HuH-7 (cell line): ENCODE measurements around the gene NPIPA7.
"Not testable (repeated sequence)": the region's sequence is repeated elsewhere in the genome, so short reads cannot be mapped to it uniquely, and the experiment has no call there.

Experiments
- DNase-seq: peaks from one replicate; pipeline ENCODE4 v3.0.0; 2011; ENCODE audit warnings: low spot score

The NPIPA7 gene

DNA sequence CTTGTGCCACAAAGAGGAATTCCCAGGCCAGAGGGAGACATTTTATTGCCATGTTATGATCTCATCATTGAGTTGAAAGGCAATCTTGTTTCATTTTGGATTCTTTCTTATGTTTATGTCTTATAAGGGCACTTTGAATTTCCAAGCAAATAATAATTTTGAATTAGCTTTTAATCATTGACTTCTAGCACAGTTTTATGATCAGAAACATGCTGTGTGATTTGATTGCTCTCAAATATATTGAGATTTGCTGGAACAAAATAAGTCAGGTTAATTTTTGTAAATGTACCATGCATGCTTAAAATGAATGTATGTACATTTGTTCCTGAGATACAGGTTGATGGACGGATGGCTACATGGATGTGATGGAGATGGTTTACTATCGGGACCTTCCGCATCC is at the start of gene NPIPA7:
Gene NPIPA7, plus strand, starts transcription at position 301 of the 400 bp plus-strand sequence. CDS start 105 bp downstream, outside the sequence.
- not testable (repeated sequence) for DNase-seq

DNA sequence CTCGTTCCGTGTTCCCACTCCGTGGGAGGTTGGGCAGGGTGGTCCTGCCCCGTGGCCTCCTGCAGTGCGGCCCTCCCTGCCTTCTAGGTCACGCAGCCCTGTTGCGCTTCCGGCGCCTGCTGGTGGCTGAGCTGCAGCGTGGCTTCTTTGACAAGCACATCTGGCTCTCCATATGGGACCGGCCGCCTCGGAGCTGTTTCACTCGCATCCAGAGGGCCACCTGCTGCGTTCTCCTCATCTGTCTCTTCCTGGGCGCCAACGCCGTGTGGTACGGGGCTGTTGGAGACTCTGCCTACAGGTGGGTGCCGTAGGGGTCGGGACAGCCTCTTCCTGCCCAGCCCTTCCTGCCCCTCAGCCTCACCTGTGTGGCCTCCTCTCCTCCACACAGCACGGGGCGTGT is 47.5 kb upstream of the NPIPA7 start:
- DNase-seq = not testable (repeated sequence)

DNA sequence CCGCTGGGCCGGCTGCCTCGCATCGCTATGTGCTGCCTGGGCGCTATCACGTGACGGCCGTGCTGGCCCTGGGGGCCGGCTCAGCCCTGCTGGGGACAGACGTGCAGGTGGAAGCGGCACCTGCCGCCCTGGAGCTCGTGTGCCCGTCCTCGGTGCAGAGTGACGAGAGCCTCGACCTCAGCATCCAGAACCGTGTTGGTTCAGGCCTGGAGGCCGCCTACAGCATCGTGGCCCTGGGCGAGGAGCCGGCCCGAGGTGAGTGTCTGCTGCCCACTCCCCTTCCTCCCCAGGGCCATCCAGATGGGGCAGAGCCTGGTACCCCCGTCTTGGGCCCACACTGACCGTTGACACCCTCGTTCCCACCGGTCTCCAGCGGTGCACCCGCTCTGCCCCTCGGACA is 21.4 kb upstream of the NPIPA7 start:
- not testable (repeated sequence) for DNase-seq

DNA sequence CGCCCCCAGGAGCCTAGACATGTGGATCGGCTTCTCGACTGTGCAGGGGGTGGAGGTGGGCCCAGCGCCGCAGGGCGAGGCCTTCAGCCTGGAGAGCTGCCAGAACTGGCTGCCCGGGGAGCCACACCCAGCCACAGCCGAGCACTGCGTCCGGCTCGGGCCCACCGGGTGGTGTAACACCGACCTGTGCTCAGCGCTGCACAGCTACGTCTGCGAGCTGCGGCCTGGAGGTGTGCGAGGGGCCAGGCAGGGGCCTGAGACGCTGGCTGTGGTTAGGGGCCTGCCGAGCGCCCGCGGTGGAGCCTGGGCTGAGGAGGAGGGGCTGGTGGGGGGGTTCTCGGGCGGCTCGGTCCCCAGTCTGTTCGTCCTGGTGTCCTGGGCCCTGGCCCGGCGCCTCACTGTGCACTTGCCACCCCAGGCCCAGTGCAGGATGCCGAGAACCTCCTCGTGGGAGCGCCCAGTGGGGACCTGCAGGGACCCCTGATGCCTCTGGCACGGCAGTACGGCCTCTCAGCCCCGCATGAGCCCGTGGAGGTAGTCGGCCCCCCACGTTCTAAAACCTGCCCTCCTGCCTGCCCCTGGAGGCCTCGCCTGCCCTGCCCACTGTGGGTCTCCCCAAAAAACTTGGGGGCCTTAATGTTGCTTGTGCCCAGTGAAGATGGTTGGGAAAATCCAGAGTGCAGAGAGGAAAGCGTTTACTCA is 20.2 kb upstream of the NPIPA7 start:
- not testable (repeated sequence) for DNase-seq

DNA sequence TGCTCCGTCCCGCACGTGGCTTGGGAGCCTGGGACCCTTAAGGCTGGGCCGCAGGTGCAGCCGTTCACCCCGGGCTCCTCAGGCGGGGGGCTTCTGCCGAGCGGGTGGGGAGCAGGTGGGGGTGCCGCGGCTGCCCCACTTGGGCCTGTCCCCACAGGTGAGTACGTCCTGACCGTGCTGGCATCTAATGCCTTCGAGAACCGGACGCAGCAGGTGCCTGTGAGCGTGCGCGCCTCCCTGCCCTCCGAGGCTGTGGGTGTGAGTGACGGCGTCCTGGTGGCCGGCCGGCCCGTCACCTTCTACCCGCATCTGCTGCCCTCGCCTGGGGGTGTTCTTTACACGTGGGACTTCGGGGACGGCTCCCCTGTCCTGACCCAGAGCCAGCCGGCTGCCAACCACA is 15.3 kb upstream of the NPIPA7 start:
- not testable (repeated sequence) for DNase-seq

DNA sequence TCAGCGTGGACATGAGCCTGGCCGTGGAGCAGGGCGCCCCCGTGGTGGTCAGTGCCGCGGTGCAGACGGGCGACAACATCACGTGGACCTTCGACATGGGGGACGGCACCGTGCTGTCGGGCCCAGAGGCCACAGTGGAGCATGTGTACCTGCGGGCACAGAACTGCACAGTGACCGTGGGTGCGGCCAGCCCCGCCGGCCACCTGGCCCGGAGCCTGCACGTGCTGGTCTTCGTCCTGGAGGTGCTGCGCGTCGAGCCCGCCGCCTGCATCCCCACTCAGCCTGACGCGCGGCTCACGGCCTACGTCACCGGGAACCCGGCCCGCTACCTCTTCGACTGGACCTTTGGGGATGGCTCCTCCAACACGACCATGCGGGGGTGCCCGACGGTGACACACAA is 14.8 kb upstream of the NPIPA7 start:
- DNase-seq = not testable (repeated sequence)

DNA sequence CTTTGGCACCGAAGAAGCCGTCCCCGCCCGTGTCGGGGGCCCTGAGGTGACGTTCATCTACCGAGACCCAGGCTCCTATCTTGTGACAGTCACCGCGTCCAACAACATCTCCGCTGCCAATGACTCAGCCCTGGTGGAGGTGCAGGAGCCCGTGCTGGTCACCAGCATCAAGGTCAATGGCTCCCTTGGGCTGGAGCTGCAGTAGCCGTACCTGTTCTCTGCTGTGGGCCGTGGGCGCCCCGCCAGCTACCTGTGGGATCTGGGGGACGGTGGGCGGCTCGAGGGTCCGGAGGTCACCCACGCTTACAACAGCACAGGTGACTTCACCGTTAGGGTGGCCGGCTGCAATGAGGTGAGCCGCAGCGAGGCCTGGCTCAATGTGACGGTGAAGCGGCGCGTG is 14.2 kb upstream of the NPIPA7 start:
- DNase-seq = not testable (repeated sequence)

DNA sequence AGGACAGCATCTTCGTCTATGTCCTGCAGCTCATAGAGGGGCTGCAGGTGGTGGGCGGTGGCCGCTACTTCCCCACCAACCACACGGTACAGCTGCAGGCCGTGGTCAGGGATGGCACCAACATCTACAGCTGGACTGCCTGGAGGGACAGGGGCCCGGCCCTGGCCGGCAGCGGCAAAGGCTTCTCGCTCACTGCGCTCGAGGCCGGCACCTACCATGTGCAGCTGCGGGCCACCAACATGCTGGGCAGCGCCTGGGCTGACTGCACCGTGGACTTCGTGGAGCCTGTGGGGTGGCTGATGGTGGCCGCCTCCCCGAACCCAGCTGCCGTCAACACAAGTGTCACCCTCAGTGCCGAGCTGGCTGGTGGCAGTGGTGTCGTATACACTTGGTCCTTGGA is 13.6 kb upstream of the NPIPA7 start:
- DNase-seq = not testable (repeated sequence)

DNA sequence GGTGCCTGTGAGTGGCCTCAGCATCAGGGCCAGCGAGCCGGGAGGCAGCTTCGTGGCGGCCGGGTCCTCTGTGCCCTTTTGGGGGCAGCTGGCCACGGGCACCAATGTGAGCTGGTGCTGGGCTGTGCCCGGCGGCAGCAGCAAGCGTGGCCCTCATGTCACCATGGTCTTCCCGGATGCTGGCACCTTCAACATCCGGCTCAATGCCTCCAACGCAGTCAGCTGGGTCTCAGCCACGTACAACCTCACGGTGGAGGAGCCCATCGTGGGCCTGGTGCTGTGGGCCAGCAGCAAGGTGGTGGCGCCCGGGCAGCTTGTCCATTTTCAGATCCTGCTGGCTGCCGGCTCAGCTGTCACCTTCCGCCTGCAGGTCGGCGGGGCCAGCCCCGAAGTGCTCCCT is 13.1 kb upstream of the NPIPA7 start:
- not testable (repeated sequence) for DNase-seq

DNA sequence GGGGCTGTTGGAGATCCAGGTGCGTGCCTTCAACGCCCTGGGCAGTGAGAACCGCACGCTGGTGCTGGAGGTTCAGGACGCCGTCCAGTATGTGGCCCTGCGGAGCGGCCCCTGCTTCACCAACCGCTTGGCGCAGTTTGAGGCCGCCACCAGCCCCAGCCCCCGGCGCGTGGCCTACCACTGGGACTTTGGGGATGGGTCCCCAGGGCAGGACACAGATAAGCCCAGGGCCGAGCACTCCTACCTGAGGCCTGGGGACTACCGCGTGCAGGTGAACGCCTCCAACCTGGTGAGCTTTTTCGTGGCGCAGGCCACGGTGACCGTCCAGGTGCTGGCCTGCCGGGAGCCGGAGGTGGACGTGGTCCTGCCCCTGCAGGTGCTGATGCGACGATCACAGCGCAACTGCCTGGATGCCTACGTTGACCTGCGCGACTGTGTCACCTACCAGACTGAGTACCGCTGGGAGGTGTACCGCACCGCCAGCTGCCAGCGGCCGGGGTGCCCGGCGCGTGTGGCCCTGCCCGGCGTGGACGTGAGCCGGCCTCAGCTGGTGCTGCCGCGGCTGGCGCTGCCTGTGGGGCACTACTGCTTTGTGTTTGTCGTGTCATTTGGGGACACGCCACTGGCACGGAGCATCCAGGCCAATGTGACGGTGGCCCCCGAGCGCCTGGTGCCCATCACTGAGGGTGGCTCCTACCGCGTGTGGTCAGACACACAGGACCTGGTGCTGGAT is 12.2 kb upstream of the NPIPA7 start:
- DNase-seq = not testable (repeated sequence)

DNA sequence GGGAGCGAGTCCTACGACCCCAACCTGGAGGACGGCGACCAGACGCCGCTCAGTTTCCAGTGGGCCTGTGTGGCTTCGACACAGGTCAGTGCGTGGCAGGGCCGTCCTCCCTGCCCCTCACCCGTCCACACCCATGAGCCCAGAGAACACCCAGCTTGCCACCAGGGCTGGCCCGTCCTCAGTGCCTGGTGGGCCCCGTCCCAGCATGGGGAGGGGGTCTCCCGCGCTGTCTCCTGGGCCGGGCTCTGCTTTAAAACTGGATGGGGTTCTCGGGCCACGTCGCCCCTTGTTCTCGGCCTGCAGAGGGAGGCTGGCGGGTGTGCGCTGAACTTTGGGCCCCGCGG is 11.7 kb upstream of the NPIPA7 start:
- DNase-seq = not testable (repeated sequence)

DNA sequence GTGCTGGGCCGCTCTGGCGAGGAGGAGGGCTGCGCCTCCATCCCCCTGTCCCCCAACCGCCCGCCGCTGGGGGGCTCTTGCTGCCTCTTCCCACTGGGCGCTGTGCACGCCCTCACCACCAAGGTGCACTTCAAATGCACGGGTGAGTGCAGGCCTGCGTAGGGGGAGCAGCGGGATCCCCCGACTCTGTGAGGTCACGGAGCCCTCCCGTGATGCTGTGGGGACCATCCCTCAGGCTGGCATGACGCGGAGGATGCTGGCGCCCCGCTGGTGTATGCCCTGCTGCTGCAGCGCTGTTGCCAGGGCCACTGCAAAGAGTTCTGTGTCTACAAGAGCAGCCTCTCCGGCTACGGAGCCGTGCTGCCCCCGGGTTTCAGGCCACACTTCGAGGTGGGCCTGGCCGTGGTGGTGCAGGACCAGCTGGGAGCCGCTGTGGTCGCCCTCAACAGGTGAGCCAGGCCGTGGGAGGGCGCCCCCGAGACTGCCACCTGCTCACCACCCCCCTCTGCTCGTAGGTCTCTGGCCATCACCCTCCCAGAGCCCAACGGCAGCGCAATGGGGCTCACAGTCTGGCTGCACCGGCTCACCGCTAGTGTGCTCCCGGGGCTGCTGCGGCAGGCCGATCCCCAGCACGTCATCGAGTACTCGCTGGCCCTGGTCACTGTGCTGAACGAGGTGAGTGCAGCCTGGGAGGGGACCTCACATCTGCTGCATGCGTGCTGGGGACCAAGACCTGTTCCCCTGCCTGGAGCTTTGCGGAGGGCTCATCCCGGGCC is 9.7 kb upstream of the NPIPA7 start:
- DNase-seq = not testable (repeated sequence)

DNA sequence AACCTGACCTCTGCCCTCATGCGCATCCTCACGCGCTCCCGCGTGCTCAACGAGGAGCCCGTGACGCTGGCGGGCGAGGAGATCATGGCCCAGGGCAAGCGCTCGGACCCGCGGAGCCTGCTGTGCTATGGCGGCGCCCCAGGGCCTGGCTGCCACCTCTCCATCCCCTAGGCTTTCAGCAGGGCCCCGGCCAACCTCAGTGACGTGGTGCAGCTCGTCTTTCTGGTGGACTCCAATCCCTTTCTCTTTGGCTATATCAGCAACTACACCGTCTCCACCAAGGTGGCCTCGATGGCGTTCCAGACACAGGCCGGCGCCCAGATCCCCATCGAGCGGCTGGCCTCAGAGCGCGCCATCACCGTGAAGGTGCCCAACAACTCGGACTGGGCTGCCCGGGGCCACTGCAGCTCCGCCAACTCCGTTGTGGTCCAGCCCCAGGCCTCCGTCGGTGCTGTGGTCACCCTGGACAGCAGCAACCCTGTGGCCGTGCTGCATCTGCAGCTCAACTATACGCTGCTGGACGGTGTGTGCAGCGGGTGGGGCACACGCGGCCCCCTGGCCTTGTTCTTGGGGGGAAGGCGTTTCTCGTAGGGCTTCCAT is 7.7 kb upstream of the NPIPA7 start:
- DNase-seq = not testable (repeated sequence)

DNA sequence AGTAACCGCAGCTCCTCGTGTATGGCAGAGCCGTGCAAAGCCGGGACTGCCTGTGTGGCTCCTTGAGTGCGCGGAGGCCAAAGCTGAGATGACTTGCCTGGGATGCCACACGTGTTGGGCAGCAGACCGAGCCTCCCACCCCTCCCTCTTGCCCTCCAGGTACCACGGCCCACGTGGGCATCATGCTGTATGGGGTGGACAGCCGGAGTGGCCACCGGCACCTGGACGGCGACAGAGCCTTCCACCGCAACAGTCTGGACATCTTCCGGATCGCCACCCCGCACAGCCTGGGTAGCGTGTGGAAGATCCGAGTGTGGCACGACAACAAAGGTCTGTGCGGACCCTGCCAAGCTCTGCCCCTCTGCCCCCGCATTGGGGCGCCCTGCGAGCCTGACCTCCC is 4.7 kb upstream of the NPIPA7 start:
- DNase-seq = not testable (repeated sequence)

DNA sequence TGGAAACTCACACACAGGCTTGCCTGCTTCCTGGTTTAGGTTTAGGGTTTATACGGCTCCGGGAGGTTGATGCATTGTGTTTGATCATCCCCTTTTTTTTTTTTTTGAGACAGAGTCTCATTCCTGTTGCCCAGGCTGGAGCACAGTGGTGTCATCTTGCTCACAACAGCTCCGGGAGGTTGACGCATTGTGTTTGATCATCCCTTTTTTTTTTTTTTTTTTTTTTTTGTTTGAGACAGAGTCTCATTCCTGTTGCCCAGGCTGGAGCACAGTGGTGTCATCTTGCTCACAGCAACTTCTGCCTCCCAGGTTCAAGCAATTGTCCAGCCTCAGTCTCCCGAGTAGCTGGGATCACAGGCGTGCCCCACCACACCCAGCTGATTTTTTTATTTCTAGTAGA is 20.7 kb downstream of the NPIPA7 start:
- DNase-seq = not testable (repeated sequence)

DNA sequence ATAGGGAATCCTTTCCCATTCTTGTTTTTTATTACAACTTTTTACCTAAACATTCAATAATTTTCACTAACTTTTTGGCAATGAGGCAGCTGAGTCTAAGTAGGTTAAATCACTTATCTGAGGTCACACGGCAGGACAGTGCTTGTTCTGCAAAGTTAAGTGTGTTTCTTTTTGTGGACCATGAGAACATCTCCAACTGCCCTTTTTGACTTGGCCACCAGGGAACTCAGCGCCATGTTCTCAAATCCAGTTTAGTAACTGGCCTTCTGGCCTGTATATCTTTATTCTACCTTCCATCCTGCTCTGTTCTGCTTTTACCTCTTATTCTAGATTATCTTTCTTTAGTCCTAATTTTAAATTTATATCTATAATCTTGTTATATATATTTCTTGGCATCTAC is 23.4 kb downstream of the NPIPA7 start:
- DNase-seq = not testable (repeated sequence)

DNA sequence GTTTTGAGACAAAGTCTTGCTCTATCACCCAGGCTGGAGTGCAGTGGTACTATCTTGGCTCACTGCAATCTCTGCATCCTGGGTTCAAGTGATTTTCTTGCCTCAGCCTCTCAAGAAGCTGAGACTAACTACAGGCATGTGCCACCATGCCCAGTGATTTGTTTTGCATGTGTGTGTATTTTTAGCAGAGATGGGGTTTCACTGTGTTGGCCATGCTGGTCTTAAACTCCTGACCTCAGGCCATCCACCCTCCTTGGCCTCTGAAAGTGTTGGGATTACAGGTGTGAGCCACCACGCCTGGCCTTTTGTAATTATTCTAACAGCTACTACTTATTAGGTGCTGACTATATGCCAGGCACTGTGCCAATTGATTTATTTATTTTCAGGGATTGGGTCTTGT is 25.3 kb downstream of the NPIPA7 start:
- not testable (repeated sequence) for DNase-seq

DNA sequence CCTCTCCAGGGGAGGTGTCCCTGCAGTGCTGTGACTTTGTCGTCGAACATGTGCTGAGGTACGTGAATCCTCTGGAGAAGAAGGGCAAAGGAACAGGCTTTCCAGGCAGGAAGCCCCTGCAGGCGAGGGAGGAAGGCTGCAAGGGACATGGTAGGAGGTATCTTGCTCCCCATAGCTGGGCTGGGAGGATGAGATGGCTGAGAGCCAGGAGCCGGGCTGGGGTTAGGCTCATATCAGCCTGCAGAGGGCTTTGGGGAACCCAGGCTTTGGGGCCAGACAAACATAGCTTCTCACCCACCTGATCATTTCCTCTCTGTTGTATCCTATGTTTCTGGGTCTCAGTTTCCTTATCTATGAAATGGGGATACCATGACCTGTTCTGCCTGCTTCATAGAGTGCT is 26.5 kb downstream of the NPIPA7 start:
- not testable (repeated sequence) for DNase-seq

DNA sequence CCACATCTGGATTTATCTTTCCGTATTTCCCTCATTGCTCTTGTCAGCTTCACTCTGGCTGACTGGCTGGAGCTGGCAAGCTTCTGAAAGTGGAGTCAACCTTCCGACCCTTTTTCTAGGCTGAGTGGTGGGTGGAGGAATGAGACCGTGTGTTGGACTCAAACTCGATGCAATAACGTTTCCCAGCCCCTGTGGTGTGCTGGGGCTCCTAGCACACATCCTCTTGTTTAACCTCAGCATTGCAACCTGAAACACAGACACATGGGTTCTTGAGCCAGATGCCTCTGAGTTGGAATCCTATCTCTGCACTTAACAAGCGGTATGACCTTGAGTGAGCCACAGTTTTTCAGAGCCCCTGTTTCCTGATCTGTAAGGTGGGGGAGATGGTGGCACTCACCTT is 29.5 kb downstream of the NPIPA7 start:
- DNase-seq = not testable (repeated sequence)

DNA sequence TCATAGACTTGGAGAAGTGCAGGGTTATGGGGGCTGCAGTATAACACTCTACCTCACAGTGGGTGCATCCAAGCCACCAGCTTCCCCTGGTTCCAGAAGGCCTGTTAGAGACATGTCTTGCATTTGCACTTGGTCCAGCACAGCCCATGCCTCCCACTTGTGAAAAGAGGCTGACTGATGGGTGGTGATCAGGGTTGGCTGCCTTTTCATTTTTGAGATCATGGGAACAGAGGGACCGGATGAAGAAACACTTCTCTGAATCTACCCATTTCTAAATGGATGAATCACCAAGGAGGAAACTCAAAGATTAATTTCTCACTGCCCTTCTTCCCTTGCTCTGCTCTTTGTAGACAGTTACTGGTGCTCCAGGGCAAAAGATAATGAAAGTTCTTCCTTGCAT is 34.8 kb downstream of the NPIPA7 start:
- DNase-seq = not testable (repeated sequence)

DNA sequence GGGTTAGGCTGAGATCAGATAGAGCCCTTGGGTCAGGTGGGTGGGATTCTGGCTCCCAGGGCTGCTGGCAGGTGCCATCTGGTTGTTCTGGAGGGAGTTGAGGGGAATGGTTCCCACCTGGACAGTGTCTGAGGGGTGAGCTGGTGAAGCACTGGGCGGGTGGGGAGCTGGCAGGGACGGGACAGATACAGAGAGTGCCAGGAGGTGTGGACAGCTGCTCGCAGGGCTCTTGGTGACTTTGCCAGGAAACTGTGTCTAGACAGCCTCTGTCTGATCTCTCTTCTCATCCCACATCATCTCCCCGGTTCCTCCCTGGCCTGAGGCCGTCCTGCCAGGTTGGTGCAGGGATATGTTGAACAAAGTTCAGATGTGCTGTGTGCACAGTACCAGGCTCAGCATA is 38.1 kb downstream of the NPIPA7 start:
- DNase-seq = not testable (repeated sequence)

DNA sequence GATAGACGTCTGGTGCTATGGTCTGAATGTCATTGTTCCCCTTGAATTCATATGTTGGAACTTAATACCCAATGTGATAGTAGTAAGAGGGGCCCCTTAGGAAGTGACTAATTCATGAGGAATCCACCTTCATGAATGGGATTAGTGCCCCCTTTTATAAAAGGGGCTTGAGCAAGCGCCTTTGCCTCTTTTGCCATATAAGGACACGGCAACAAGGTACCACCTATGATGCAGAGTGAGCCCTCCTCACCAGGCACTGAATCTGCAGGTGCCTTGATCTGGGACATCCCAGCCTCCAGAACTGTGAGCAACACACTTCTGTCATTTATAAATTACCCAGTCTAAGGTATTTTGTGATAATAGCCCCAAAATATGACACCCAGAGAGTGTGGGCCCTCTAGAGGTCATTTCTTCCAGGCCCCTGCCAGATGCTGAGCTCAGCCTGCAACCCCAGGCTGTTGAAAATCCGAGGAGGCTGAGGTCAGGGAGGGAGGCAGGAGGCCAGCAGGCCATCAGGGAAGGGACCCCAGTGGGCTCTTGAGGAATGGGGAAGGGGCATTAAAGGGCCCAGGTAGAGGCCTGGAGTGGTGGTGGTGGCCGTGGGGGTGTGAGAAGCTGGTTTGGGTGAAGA is 39.1 kb downstream of the NPIPA7 start:
- not testable (repeated sequence) for DNase-seq
